D721Med (cell line): Measurements from ENCODE around the gene MS4A14.

Source experiments
- DNase-seq: peaks from one replicate; pipeline ENCODE4 v3.0.0; 2011; ENCODE audit warnings: low spot score; ENCODE audit not compliant: insufficient read length
- FAIRE-seq: peaks from 2 replicates; lab custom pipeline; 2011; peaks lifted over from hg19 to GRCh38; lab: Jason Lieb, UNC
- TF ChIP-seq, protein P1 (sequence below): IDR thresholded peaks from 2 replicates; pipeline ENCODE4 v1.5.1; 2012; ENCODE audit warnings: mild to moderate bottlenecking, control low read depth; ENCODE audit not compliant: insufficient read depth; ENCODE audit errors: missing control alignments

Gene MS4A14

DNA sequence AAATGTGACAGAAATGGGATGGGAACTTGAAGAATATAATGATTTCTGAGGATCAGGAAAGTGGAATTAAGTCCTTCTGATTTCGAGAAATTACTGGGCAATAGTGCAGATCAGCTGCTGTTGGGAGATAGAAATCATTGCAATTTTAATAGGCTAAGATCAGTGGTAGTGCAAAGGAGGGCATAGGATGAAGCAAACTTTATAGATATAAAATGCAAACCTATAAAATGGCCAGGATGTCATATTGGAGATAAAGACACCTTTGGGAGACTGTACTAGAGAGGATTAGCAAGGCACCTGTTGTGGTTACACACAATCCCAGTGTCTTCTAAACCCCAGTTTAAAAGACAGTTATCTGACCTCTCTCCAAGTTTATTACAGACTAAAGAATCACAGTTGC, 24.4 kb upstream of the MS4A14 start:
- no peak for FAIRE-seq
- TF ChIP-seq, protein P1, sequence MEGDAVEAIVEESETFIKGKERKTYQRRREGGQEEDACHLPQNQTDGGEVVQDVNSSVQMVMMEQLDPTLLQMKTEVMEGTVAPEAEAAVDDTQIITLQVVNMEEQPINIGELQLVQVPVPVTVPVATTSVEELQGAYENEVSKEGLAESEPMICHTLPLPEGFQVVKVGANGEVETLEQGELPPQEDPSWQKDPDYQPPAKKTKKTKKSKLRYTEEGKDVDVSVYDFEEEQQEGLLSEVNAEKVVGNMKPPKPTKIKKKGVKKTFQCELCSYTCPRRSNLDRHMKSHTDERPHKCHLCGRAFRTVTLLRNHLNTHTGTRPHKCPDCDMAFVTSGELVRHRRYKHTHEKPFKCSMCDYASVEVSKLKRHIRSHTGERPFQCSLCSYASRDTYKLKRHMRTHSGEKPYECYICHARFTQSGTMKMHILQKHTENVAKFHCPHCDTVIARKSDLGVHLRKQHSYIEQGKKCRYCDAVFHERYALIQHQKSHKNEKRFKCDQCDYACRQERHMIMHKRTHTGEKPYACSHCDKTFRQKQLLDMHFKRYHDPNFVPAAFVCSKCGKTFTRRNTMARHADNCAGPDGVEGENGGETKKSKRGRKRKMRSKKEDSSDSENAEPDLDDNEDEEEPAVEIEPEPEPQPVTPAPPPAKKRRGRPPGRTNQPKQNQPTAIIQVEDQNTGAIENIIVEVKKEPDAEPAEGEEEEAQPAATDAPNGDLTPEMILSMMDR: no peak

DNA sequence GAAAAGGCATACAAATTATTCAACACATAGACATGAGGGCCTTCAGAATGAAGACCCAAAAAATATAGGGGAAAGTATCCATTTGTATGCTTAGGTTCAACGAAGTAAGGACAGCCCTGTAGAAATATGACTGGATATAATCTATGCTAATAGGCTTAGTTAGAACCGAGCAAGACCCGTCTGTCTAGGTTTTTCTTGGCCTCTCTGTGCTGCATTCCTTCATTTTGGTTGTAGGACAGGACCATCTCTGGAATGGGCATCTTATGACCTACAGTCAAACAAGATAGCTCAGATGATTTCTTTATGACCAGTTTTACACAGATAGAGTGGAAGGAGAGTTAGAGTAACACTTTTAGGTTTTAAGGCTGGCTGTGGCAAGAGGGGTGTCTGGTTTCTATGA, 23.5 kb upstream of the MS4A14 start:
- FAIRE-seq (peak; percentile 53), DNase-seq (no peak)
- TF ChIP-seq, protein P1: no peak

More for the DNA sequence above, 24.4 kb upstream of the MS4A14 start:
- DNase-seq: no peak

DNA sequence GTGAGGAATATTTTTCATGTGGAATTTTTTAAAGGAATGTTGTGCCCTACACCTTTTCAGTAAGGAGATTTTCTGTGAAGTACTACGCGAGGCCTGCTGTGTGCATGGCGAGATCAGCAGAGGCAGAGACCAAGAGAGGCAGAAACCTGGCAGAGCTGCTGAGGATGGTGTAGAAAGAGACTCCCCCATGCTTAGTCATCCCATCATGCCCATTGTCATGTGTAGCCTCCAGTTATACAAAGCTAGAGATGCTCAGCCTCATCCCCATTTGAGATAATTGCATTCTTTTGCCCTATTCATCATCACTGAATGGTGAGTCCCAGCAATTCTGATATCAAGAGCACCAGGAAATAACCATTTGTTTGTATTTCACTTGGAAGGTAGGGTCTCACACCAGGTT, 20.9 kb upstream of the MS4A14 start:
- no peak for FAIRE-seq

DNA sequence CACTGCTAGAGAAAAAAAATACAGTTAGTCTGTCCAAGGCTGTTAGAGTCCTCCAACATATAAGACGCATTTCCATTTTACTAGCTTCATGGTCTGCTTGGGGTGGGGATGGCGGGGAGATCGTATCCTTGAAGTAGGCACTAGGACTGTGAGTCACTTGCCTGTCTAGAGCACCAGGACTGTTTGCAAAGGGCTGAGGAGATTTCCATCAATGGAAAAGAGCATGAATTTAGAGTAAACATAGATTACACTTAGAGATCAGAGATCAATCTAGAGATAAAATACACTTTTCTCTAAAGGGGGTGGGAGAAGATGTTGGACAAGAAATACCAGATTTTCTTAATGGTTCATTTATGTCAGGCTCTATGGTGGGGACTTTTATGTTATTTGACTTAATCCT, 19.7 kb upstream of the MS4A14 start:
- DNase-seq: no peak
- TF ChIP-seq, protein P1: no peak
- no peak for FAIRE-seq

More for the DNA sequence above, 20.9 kb upstream of the MS4A14 start:
- TF ChIP-seq, protein P1: no peak
- DNase-seq: no peak

DNA sequence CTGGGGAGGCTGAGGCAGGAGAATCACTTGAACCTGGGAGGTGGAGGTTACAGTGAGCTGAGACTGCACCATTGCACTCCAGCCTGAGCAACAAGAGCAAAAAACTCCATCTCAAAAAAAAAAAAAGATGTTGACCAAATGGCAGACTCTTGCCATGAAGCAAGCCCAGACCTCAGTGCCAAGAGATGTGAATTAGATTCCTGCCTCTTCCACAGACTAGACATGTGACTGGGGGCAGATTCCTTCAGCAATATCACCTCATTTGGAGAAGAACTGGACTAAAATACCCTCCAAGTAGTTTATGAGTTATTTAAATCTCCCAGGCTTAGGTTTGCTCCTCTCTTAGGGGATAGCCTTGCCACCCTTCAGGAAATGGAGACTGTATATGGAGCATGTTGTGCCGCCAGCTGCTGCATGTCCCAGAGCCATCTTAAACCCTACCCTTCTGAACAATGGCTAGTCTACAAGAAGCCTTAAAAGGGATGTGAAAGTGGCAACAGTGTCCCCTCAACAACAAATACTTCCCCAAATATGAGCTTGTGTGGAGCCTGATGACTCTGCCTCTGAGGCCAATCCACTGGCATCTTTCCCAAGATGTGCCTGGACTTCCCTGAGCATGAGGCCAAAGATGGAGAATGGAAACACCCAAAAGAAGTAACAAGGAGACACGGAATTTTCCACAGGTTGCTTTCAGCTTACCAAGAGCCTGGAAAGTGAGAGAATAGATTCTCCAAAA, 18.7 kb upstream of the MS4A14 start:
- TF ChIP-seq, protein P1: no peak
- FAIRE-seq (no peak), DNase-seq (no peak)

DNA sequence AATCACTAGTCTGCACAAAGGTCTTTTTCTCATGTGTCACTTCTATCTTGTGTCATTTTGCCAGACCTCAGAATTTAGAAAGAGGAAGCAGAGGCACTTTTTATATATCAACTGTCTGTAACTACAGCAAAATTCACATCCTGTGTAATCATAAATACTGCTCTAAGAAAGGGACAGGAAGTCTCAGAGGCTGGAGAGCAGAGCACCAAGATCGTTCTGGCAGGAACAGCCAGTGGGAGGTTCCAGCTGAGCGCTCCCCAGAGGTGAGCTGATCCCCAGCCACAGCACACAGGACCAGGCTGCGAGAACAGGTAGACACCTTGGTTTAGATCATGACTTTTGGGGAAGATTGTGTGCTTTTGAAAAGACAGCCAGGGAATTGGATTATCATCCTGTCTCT, 17.9 kb upstream of the MS4A14 start, which contains the start of gene MS4A7:
MS4A7 (plus strand) TSS at position 179 of the 400 bp plus-strand sequence. CDS start 4,610 bp downstream, outside the sequence.
- TF ChIP-seq, protein P1: no peak
- DNase-seq (no peak), FAIRE-seq (no peak)

DNA sequence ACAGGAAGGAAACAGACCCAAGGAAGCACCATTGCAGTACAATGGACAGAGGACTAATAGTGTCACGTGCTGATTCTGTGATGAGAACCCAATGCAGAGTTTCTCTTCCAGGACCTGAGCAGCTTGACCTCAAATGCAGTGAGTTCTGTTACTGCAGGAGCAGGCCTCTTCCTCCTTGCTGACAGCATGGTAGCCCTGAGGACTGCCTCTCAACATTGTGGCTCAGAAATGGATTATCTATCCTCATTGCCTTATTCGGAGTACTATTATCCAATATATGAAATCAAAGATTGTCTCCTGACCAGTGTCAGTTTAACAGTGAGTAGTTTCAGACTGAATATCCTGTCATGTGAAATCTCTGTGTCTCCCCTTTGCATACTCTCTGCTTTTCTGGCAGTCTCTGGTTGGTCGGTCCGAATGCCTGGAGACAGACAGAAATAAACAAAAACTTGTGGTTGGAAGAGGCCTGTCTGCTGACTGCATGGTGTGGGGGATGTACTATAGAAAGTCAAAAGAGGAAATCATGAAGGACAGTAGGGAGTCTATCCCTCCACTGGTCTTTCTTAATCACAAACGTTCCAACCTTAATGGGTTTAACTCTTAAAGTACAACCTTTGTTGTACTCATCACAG, 6.9 kb upstream of the MS4A14 start:
- DNase-seq (no peak), FAIRE-seq (no peak)
- TF ChIP-seq, protein P1: no peak
